HG03103 (cell line): ENCODE measurements around the gene KAT6B.

Experiments used
- ATAC-seq: cut with Tn5 transposase; IDR thresholded peaks from one replicate; pipeline ENCODE4 v1.9.1; 2021; ENCODE audit warnings: low read depth; ENCODE audit not compliant: unreplicated experiment

Gene KAT6B

DNA sequence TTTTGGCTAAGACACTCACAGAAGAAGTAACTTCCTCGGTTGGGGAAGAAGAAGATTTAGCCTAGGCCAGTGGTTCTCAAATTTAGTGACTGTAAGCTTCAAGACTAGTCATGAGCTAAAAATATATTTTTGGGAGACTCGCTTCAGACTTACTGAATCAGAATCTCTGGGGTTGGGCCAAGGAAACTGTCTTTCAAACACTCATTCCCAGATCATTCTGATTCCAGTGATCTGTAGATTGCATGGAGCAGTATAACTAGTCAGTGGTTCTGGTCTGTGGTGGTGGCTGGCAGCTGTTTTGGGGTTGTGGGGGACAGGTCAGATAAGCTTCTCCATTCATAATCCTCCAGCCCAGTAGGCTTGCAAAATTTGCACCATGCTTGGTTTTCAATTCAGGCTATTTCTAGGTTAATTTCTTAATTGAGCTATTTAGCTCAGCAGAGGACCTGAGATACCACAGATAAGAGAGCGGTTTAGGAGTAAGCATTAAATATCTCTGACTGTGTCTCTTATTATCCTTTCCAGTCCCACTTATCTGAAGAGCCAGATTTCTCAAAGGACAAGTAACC lies 3.8 kb upstream of the KAT6B start:
- ATAC-seq = no peak

DNA sequence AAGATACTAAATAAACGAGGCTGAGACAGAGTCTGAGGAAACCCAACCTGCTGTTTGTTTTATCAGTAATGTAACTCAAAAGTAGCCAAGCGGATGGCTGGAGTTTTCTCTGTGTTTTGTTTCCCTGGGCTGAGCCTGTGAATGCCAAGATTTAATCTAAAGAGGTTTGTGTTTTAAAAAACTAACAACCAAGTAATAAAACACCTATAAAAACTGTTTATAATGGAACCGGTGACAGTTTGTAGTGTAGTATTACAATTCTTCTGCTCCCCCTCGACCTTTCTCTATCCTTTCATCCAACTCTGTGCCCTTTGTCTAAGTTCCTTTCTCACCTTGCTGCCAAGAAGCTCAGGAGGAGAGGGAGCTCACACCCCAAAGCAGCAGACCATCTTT lies 2.6 kb upstream of the KAT6B start:
- ATAC-seq = no peak

DNA sequence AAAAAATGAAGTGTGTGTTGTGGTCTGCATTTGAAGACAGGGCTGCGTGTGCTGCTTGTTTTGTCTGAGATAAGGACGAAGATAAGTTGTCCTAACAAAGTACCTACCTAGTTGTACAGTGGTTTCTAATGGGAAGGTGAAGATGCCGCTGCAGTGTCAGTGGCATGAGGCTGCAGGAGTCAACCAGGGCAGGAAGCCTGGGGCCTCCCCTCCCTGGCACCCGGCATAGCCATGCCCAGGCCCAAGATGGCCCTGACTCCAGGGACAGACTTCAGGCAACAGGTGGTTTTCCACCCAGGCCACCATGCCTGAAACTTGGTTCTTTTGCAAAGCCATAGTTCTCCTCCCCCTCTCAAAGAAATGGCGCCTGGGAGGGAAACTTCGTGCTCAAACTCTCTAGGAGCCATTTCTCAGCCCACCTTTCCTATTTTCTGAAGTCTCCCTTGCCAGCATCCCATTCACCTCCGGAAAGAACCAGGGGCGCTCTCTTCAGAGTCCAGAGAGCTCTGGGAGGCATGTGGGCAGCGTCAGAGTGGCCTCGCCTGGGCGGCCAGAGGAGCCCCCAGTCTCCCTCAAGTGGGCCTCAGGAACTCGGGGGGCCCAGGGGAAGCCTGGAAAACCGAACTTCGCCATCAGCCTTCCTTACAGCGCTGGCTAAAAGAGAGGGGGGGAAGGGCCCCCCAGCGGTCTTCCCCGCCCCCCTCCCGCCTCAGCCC lies 2.1 kb upstream of the KAT6B start:
- ATAC-seq = no peak

DNA sequence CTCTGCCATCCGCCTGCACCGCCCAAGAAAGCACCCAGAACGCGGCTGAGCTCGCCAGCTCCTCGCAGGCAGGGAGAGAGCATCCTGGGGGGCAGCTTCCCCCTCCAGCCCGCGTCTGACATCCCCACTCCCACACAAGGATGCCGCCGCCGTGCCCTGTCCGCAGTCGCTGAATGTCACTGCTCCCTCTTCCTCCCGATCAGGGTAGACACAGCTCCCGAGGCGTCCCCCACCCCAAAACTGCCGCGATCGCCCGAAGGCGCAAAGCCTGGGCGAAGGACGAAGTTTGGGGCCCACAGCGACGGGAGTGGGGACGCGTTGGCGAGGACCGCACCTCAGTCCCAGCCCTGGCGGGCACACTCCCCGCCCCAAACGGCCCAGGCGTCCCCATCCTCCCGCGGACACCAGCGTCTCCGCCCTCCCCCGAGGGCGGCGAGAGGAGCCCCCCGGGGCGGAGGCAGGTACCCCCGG lies 1.5 kb upstream of the KAT6B start:
- no peak for ATAC-seq

- ATAC-seq = no peak
Observed at GRCh38 chr10:74825371-74826141, 844 bp upstream of the KAT6B start.

DNA sequence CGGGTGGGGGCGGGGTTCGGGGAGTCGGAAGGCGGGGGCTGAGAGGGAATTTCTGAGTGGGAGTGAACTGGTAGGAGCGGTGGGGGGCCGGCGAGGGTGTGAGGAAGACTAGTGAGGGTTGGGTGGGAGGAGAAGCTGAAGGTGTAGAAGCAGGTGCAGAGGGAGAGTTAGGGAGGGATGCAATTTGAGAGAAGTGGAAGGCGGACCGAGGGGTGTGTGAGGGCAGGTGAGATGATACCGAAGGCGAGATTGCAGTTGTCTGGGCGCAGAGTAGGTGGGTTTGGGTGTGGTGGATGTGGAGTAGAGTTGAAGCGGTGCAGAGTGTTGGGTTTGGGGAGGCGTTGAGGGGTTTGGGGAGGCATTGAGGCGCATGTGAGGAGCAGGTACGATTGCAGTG lies 643 bp downstream of the KAT6B start:
- peak; percentile 0 for ATAC-seq

- ATAC-seq = no peak
Observed at GRCh38 chr10:74827694-74828093, 1.3 kb downstream of the KAT6B start.

- ATAC-seq = no peak
Observed at GRCh38 chr10:74828946-74829345, 2.5 kb downstream of the KAT6B start.

DNA sequence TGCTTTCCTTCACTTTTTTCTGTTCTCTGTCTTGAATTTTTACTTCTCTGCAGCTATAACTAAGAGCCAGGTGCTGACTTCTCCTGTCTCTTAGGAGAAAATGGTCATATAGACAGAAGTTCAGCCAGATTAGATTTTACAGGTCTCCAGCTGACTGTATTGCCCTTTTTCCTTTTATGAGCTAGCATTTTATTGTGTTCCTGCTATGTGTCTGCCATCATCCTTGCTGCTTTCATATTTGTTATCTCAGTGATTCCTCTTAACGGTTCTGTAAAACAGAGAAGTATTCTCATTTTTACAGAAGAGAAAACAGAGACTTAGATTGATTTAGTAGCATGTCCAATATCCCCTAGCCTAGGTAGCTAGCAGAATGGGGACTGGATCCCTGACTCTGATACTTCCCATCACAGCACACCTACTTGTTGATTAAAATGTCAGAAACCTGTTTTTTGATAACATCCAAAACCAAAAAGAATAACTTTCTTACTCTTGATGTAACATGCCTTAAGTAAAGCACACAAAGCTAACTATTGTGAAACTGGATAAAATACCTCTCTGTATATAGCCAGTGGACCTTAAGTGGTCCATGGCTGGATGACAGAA lies 5.2 kb downstream of the KAT6B start:
- no peak for ATAC-seq

- no peak for ATAC-seq
Observed at GRCh38 chr10:74835963-74836362, 9.6 kb downstream of the KAT6B start.

DNA sequence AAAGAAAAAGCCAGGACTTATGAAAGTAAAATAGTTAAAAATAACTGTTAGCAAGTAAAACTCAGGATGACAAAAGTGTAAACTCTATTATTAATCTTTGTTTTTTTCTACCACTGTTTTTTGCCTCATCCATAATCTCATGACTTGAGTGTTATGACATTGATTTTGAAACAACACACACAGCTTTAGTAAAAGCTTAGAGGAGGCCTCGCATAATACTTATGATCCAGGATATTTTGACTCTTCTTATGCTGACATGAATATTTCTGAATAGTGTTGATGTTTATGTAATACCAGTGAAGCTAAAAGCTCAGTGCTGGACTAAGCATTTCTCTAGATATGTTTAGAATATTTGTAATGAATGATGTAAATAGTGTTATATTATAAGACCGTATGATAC lies 10.5 kb downstream of the KAT6B start:
- ATAC-seq = no peak

- no peak for ATAC-seq
Observed at GRCh38 chr10:74837743-74838142, 11.3 kb downstream of the KAT6B start.

GRCh38 chr10:74839708-74840107 lies 13.3 kb downstream of the KAT6B start:
- ATAC-seq = no peak

- no peak for ATAC-seq
Observed at GRCh38 chr10:74841265-74841973, 15.0 kb downstream of the KAT6B start.

DNA sequence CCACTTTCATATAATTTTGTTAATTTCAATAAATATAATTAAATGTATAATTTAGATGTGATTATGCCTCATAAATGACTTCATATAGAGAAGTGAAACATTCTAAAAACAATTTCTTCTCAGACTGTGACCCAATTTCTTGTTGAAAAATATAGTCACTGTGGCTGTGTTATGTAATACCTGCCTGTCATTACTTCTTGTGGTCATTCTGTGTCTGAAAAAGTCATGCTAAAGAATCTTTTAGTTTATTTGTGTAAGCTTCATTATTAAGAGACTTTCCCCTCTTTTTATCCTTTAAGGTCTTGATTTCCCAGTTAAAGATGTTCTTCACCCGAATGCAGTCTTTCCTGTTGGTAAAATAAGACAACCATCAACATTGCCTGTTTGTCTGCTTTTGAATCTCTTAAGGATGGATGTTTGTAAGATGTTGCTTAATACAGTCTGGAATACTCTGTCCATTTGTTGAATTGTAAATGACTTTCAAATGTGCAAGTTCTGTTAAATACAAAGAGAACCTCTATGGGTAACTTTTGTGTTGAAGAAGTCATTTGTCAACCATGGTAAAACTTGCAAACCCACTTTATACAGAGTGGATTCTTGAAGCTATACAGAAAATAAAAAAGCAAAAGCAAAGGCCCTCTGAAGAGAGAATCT lies 16.0 kb downstream of the KAT6B start:
- no peak for ATAC-seq

GRCh38 chr10:74846958-74847357 lies 20.6 kb downstream of the KAT6B start:
- ATAC-seq = no peak

GRCh38 chr10:74851831-74852230 lies 25.4 kb downstream of the KAT6B start:
- no peak for ATAC-seq

GRCh38 chr10:74852381-74852780 lies 26.0 kb downstream of the KAT6B start:
- no peak for ATAC-seq

DNA sequence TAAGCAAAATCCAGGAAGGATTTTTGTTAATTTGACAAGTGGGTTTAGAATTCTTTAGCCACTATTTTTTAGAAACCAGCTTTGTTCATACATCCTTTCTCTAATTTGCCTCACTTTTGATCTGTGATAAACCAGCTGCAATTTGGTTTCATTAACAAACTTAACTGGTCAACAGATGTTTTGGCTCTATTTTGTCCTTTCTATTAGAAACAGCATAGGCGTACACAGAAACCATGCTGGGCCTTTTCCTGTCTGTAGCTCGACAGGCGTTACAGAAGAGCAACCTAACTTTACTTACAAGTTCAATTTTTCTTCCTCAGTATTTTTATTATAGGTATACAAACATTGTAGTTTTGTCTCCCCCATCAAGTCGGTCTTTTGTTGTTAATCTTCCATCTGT lies 28.2 kb downstream of the KAT6B start:
- ATAC-seq = no peak

DNA sequence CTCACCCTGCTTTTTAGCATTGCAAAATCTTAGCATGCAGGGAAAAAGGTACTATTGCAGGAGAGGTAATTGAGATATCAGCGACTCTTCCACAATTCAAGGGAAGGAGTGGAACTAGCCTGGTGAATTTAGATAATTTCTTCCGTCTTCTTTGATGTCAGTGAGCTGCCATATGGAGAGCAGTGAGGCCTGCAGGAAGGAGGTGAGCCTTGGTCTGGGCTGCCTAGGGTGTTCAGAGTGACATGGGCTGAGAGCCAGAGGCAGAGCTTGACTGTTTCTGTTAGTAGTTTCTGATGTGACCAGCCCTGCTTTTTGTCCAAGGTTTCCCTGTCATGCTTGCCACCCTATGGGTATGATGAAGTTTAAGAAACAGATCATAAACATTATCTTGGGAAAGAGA lies 28.6 kb downstream of the KAT6B start:
- no peak for ATAC-seq
